HepG2 (cell line): ENCODE measurements around the gene EMC10. TPM values are rescaled to one million over a fixed set of nuclear protein-coding genes. Genes with fewer than 3 reads are reported as not detected.

Experiments used
- ARID3A ChIP-seq: IDR thresholded peaks from 2 replicates; pipeline ENCODE4 v1.6.1; 2012; ENCODE audit warnings: low read depth, low read length, improper control_type of control experiment
- CENPT ChIP-seq: sonication (generic); formaldehyde crosslinking; IDR thresholded peaks from 2 replicates; pipeline ENCODE4 v1.8.0; 2022; ENCODE audit warnings: low read depth, mild to moderate bottlenecking, moderate library complexity, missing genetic modification reagents
- FUBP1 ChIP-seq: sonication (generic); formaldehyde crosslinking; IDR thresholded peaks from 2 replicates; pipeline ENCODE4 v1.5.1; 2020; ENCODE audit warnings: missing genetic modification reagents, mild to moderate bottlenecking, borderline replicate concordance
- GABPA ChIP-seq, 2 experiments: IDR thresholded peaks; 2 replicates each; pipeline ENCODE4 v1.6.1; 2011 to 2016; ENCODE audit warnings: low read depth in 2 of 2, low read length in 1 of 2, missing biosample characterization in 1 of 2, missing genetic modification characterization in 1 of 2
- KDM2A ChIP-seq: sonication (generic); formaldehyde crosslinking; IDR thresholded peaks from 2 replicates; pipeline ENCODE4 v1.4.0; 2020; ENCODE audit warnings: low read depth, missing genetic modification reagents, borderline replicate concordance
- MXD3 ChIP-seq: IDR thresholded peaks from 2 replicates; pipeline ENCODE4 v1.6.1; 2016; ENCODE audit warnings: mild to moderate bottlenecking, missing biosample characterization, missing genetic modification reagents
- MXD4 ChIP-seq: IDR thresholded peaks from 2 replicates; pipeline ENCODE4 v1.6.1; 2016; ENCODE audit warnings: mild to moderate bottlenecking, missing biosample characterization, missing genetic modification reagents
- NCOR1 ChIP-seq: fragments of 200-600 bp; sonication (generic); IDR thresholded peaks from 2 replicates; pipeline ENCODE4 v1.7.0; 2017; ENCODE audit warnings: antibody characterized with exemption, low read length, borderline replicate concordance
- PBX2 ChIP-seq: IDR thresholded peaks from 2 replicates; pipeline ENCODE4 v1.6.1; 2016; ENCODE audit warnings: control low read depth
- PHF20 ChIP-seq: sonication (generic); formaldehyde crosslinking; IDR thresholded peaks from 2 replicates; pipeline ENCODE4 v1.5.0; 2020; ENCODE audit warnings: mild to moderate bottlenecking, missing genetic modification reagents
- POLR2G ChIP-seq: fragments of 200-400 bp; formaldehyde crosslinking; IDR thresholded peaks from 2 replicates; pipeline ENCODE4 v1.6.1; 2018; ENCODE audit warnings: mild to moderate bottlenecking, low read depth, low read length, moderate library complexity
- REPIN1 ChIP-seq: sonication (generic); formaldehyde crosslinking; IDR thresholded peaks from 2 replicates; pipeline ENCODE4 v1.8.0; 2022; ENCODE audit warnings: missing genetic modification reagents, low read depth, mild to moderate bottlenecking, borderline replicate concordance
- SNAPC2 ChIP-seq: sonication (generic); formaldehyde crosslinking; IDR thresholded peaks from 2 replicates; pipeline ENCODE4 v1.8.1; 2022; ENCODE audit warnings: mild to moderate bottlenecking, missing genetic modification reagents
- SYNCRIP ChIP-seq: fragments of 200-400 bp; formaldehyde crosslinking; IDR thresholded peaks from 2 replicates; pipeline ENCODE4 v1.6.1; 2018; ENCODE audit warnings: mild to moderate bottlenecking, low read depth, low read length; ENCODE audit not compliant: insufficient read depth
- THRA ChIP-seq: sonication (generic); formaldehyde crosslinking; IDR thresholded peaks from 2 replicates; pipeline ENCODE4 v1.4.0; 2020; ENCODE audit warnings: missing genetic modification reagents, borderline replicate concordance
- ZBTB7B ChIP-seq: sonication (generic); formaldehyde crosslinking; IDR thresholded peaks from 2 replicates; pipeline ENCODE4 v1.4.0; 2020; ENCODE audit warnings: missing genetic modification reagents
- ZFP36 ChIP-seq: fragments of 150-350 bp; IDR thresholded peaks from 2 replicates; pipeline ENCODE4 v1.6.1; 2018; ENCODE audit warnings: borderline replicate concordance, low read length, low read depth; ENCODE audit not compliant: partially characterized antibody
- ZFYVE20 ChIP-seq: sonication (generic); formaldehyde crosslinking; IDR thresholded peaks from 2 replicates; pipeline ENCODE4 v1.8.0; 2023; ENCODE audit warnings: low read depth, mild to moderate bottlenecking, moderate library complexity, missing genetic modification reagents, borderline replicate concordance
- ZNF235 ChIP-seq: sonication (generic); formaldehyde crosslinking; IDR thresholded peaks from 2 replicates; pipeline ENCODE4 v1.8.1; 2023; ENCODE audit warnings: mild to moderate bottlenecking, missing genetic modification reagents, borderline replicate concordance
- ZNF331 ChIP-seq: sonication (generic); formaldehyde crosslinking; IDR thresholded peaks from 2 replicates; pipeline ENCODE4 v1.4.0; 2020; ENCODE audit warnings: missing genetic modification reagents
- ZNF354B ChIP-seq: sonication (generic); formaldehyde crosslinking; IDR thresholded peaks from 2 replicates; pipeline ENCODE4 v1.8.0; 2022; ENCODE audit warnings: mild to moderate bottlenecking, missing genetic modification reagents
- polyA plus RNA-seq, 8 experiments: library from polyadenylated mRNA; depleted of rRNA in 3 of 8; stranded (reverse) in 7 of 8; unstranded in 1 of 8; fragments of >200 nt; fragmentation: Illumina TruSeq in 4 of 8; extraction: Trizol in 4 of 8; gene quantifications; 2 replicates each; pipeline versions ENCODE4 v1.2.1 to v1.2.3, GENCODE V29; 2011 to 2016; ENCODE audit warnings: low read depth in 4 of 8, missing spikeins in 1 of 8, mixed read lengths in 1 of 8; ENCODE audit not compliant: insufficient read depth in 1 of 8
- total RNA-seq, 5 experiments: library from RNA; depleted of rRNA; stranded (reverse); fragments of >200 nt; fragmentation: Illumina TruSeq; extraction: Trizol; gene quantifications; 2 replicates each; pipeline ENCODE4 v1.2.3, GENCODE V29; 2016; ENCODE audit warnings: low read depth in 1 of 5

EMC10 gene
- total and polyA plus RNA-seq, 2 of the 13 experiments (the other 11 are each of a cell fraction or from before 2014, with no cell fraction given), result not detected

GRCh38 chr19:50431343-50432220 is 44.7 kb upstream of the EMC10 start (continued):
- no peak for TF ChIP-seq SYNCRIP
- no peak for TF ChIP-seq PHF20
- no peak for TF ChIP-seq NCOR1
- TF ChIP-seq ZBTB7B (CRISPR knock-in tag), result no peak
- TF ChIP-seq REPIN1 (CRISPR knock-in tag), result peak; percentile 26; the same call in 1 of the 2 replicates
- no peak for TF ChIP-seq ZFP36
- TF ChIP-seq CENPT, result no peak
- TF ChIP-seq FUBP1 (CRISPR knock-in tag), result no peak
- no peak for TF ChIP-seq SNAPC2 (CRISPR knock-in tag)
- TF ChIP-seq PBX2, result no peak
- TF ChIP-seq MXD3, result 0 out of 2 replicates have a peak, but pooled peaks have one; percentile 38
- no peak for TF ChIP-seq GABPA (IDR thresholded peaks at IDR 0.05; ENCODE audit: low read depth, low read length)
- no peak for TF ChIP-seq GABPA (CRISPR knock-in tag; IDR thresholded peaks at IDR 0.05; ENCODE audit: low read depth)
- TF ChIP-seq ZNF354B, result no peak
- peak; percentile 63; the same call in 1 of the 2 replicates for TF ChIP-seq KDM2A (CRISPR knock-in tag)
- no peak for TF ChIP-seq ZFYVE20 (CRISPR knock-in tag)
- no peak for TF ChIP-seq ZNF235 (CRISPR knock-in tag)
- TF ChIP-seq THRA, result no peak
- no peak for TF ChIP-seq ARID3A
- TF ChIP-seq MXD4, result 0 out of 2 replicates have a peak, but pooled peaks have one; percentile 12
- no peak for TF ChIP-seq ZNF331 (CRISPR knock-in tag)
- TF ChIP-seq POLR2G, result no peak
